ENCODE measurements around the gene ADAMTS14. TPM values are rescaled to one million over a fixed set of nuclear protein-coding genes. Genes with fewer than 3 reads are reported as not detected.

Gene ADAMTS14
- total RNA-seq, 6 experiments from 2014 or later: 0.03 to 0.09 (median 0.05) TPM; not detected in 2

DNA sequence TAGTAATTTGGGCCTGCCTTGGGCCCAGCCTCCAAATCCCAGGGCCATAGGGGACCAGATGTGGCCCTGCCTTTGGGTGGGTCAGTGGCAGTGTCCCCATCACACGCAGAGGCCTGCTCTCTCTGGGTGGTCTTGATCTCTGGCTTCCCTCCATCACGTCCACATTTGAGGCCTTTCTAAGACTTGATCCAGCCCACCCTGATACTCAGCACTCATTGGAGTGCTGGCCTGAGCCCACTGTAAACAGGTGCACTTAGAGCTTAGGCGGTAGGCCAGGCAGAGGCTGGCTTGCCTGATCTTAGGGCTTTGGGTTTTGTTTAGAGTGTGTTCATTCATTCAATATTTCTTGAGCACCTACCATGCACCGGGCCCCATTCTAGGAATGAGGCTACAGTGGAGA lies 60.3 kb downstream of the ADAMTS14 start:
- Mint-ChIP-seq H3K36me3 (ENCODE audit: low read depth) (no peaks in the 10 kb centered on the region), H3K4me1 (ENCODE audit: low read depth) (peaks cover 8% of the 10 kb centered on the region), H3K27ac (no peak overlapping the region), H3K4me3 (no peak overlapping the region), H3K27me3 (ENCODE audit: insufficient read depth) (peaks cover 28% of the 10 kb centered on the region), H3K9me3 (no peaks in the 10 kb centered on the region)
- TF ChIP-seq, protein P1, sequence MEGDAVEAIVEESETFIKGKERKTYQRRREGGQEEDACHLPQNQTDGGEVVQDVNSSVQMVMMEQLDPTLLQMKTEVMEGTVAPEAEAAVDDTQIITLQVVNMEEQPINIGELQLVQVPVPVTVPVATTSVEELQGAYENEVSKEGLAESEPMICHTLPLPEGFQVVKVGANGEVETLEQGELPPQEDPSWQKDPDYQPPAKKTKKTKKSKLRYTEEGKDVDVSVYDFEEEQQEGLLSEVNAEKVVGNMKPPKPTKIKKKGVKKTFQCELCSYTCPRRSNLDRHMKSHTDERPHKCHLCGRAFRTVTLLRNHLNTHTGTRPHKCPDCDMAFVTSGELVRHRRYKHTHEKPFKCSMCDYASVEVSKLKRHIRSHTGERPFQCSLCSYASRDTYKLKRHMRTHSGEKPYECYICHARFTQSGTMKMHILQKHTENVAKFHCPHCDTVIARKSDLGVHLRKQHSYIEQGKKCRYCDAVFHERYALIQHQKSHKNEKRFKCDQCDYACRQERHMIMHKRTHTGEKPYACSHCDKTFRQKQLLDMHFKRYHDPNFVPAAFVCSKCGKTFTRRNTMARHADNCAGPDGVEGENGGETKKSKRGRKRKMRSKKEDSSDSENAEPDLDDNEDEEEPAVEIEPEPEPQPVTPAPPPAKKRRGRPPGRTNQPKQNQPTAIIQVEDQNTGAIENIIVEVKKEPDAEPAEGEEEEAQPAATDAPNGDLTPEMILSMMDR (IDR thresholded peaks at IDR 0.05): no peak
- DNase-seq: no peak

GRCh38 chr10:70733051-70733450 lies 60.7 kb downstream of the ADAMTS14 start:
- no peak overlapping the region for H3K27ac Mint-ChIP-seq
- H3K27me3 Mint-ChIP-seq (ENCODE audit: insufficient read depth): peaks cover 27% of the 10 kb centered on the region
- TF ChIP-seq, protein P1 (IDR thresholded peaks at IDR 0.05): no peak

GRCh38 chr10:70735161-70735560 lies 62.9 kb downstream of the ADAMTS14 start:
- Mint-ChIP-seq H3K27ac (no peak overlapping the region), H3K4me3 (no peak overlapping the region), H3K4me1 (ENCODE audit: low read depth) (peaks cover 8% of the 10 kb centered on the region), H3K9me3 (no peaks in the 10 kb centered on the region), H3K27me3 (ENCODE audit: insufficient read depth) (peaks cover 26% of the 10 kb centered on the region), H3K36me3 (ENCODE audit: low read depth) (no peaks in the 10 kb centered on the region)
- TF ChIP-seq, protein P1 (IDR thresholded peaks at IDR 0.05): no peak
- no peak for DNase-seq

More at GRCh38 chr10:70733051-70733450, 60.7 kb downstream of the ADAMTS14 start:
- no peaks in the 10 kb centered on the region for H3K9me3 Mint-ChIP-seq
- peak; percentile 6 for DNase-seq
- no peak overlapping the region for H3K4me3 Mint-ChIP-seq
- H3K36me3 Mint-ChIP-seq (ENCODE audit: low read depth): no peaks in the 10 kb centered on the region
- H3K4me1 Mint-ChIP-seq (ENCODE audit: low read depth): peaks cover 8% of the 10 kb centered on the region

DNA sequence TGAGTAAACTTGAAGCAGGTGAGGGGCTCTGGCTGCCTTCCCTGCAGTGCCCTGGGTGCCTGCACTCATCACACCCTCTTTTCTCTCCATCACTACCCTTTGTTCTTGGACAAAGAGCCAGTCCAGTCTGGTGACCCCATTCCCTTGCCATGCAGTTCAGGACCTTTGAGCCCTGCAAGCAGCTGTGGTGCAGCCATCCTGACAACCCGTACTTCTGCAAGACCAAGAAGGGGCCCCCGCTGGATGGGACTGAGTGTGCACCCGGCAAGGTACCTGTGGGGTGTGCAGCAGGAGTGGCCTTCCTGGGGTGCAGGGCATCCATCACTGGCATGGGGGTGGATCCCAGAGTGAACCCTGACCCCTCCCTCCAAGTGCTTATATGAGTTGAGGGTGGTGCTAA lies 64.2 kb downstream of the ADAMTS14 start:
- no peaks in the 10 kb centered on the region for H3K9me3 Mint-ChIP-seq
- H3K36me3 Mint-ChIP-seq (ENCODE audit: low read depth): no peaks in the 10 kb centered on the region
- peaks cover 27% of the 10 kb centered on the region for H3K27me3 Mint-ChIP-seq (ENCODE audit: insufficient read depth)
- no peak overlapping the region for H3K4me3 Mint-ChIP-seq
- H3K4me1 Mint-ChIP-seq (ENCODE audit: low read depth): peaks cover 8% of the 10 kb centered on the region
- no peak overlapping the region for H3K27ac Mint-ChIP-seq
- DNase-seq: no peak
- TF ChIP-seq, protein P1 (IDR thresholded peaks at IDR 0.05): no peak

DNA sequence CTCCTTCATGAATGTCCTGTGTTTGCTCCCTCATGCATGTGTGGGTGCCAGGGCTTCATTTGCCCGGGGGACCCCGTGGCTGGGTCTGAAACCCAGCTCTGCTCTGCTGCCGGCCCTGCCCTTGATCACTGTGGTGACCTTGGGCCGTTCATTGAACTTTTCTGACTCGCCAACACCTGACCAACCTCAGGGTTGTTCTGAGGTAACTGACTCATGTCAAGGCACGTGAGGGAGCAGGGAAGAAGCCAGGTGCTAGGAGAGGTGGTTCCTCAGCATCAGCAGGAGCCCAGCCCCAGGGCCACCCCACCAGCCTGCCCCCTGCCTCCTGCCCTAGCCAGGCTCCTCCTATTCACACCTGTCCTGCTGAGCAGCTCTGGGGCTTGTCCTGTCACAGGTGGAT lies 64.9 kb downstream of the ADAMTS14 start:
- peaks cover 8% of the 10 kb centered on the region for H3K4me1 Mint-ChIP-seq (ENCODE audit: low read depth)
- H3K9me3 Mint-ChIP-seq: no peaks in the 10 kb centered on the region
- TF ChIP-seq, protein P1 (IDR thresholded peaks at IDR 0.05): no peak

More for the DNA sequence above, 64.9 kb downstream of the ADAMTS14 start:
- DNase-seq: no peak
- Mint-ChIP-seq H3K27ac (no peak overlapping the region), H3K4me3 (no peak overlapping the region), H3K36me3 (ENCODE audit: low read depth) (no peaks in the 10 kb centered on the region), H3K27me3 (ENCODE audit: insufficient read depth) (peaks cover 26% of the 10 kb centered on the region)

Measured in HFFc6 (cell line).